GM19468 (cell line): ENCODE results near the gene KRT80.

ENCODE experiments used
- ATAC-seq: cut with Tn5 transposase; IDR thresholded peaks from one replicate; pipeline ENCODE4 v1.9.1; 2021; ENCODE audit warnings: mild to moderate bottlenecking, moderate library complexity, moderate number of reproducible peaks; ENCODE audit not compliant: unreplicated experiment; ENCODE audit errors: extremely low read depth

The KRT80 gene

DNA sequence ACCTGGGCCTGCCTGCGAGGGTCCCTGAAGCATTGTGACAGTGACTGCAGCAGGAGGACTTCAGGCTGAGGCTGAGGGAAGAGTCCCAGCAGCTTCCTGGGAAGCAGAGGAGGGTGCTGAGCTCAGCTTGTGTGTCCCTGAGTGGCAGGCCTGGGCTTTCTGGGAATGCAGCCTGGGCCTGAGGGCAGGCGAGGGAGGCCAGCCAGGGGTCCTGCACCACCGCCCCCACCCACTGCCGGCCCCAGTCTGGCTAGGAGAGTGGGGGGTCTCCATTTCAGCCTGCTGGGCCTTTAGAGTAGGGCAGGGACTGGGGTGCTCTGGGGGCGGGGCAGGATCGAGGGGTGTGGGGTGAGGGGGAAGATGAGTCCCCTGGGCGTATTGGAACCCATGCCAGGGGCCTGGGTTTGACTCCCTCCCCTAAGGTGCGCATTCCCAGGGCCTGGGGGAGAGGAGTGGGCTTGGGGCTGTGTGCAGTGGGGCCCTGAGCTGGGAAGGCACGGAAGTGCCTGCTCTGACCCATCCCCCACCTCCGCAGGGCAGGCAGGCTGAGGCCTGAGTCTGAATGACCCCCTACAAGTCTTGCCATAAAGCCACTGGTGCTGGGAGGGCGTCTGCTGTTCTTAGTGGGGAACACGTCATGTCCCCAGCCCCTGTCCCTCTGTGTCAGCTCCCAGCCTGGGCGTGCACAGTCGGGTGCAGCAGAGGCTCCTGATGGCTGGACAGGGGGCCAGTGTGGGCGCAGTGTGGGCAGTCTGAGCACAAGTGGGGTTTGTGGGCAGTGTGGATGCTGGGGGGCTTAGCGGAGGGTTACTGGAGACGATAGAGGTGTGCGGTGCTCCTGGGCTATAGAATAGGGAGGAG is 46.4 kb downstream of the KRT80 start:
- ATAC-seq, result no peak

DNA sequence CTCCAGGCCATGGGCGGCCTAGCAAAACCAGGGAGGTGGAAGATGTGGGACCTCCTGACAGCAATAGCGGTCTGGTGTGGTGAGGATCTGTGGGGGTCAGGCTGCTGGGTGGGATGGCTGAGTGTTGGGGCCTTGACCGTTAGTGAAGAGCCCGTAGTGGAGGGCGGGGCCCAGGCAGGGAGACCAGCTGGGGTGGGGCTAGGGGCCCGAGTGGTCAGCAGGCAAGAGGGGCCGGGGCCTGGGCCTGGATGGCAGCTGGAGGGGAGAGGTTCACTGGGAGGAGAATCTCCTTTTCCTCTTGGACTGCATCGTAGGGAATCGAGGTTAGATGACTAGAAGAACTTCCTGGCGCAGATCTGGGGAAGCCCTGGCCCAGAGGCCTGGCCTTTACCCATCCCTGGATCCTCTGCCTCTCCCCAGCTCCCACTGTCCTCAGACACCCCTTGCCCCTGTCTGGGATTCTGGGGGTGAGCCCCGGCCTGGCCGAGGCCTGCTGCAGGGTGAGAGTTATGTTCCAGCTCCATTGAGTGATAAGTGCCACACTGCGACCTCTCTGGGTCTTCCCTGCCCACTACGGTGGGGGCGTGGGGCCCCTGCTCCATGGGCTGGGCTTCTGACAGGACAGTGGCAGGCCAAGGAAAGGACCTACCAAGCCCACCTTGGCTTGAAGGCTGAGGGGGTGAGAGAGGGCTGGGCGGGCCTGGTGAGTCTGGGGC is 47.1 kb downstream of the KRT80 start:
- no peak for ATAC-seq

- ATAC-seq, result no peak
These were observed 49.4 kb downstream of the KRT80 start for GRCh38 chr12:52142431-52142830.

DNA sequence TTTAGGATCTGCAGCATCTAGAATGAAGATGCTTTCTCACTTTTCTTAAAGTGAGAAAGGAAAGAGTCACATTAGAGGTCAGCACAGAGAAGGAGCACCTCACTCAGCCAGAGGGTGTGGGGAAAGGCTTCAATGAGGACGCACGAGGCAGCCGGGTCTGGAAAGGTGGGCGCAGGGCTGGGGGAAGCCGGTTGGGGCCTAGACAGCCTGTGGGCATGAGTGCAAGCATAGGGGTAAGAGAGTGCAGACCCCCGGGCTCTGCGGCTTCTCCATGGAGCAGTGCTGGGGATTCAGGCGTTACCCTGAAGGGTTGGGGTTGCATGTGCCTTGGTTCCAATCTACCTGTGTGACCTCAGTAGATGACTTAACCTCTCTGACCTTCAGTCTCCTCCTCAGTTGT is 49.9 kb downstream of the KRT80 start:
- ATAC-seq, result no peak

- ATAC-seq, result no peak
These were observed 50.5 kb downstream of the KRT80 start for GRCh38 chr12:52141306-52141705.

- no peak for ATAC-seq
These were observed 52.2 kb downstream of the KRT80 start for GRCh38 chr12:52139579-52140062.

GRCh38 chr12:52139147-52139546 is 52.7 kb downstream of the KRT80 start:
- no peak for ATAC-seq

GRCh38 chr12:52137746-52138145 is 54.1 kb downstream of the KRT80 start:
- ATAC-seq, result no peak

- ATAC-seq, result no peak
These were observed 59.1 kb downstream of the KRT80 start for GRCh38 chr12:52132754-52133161.

DNA sequence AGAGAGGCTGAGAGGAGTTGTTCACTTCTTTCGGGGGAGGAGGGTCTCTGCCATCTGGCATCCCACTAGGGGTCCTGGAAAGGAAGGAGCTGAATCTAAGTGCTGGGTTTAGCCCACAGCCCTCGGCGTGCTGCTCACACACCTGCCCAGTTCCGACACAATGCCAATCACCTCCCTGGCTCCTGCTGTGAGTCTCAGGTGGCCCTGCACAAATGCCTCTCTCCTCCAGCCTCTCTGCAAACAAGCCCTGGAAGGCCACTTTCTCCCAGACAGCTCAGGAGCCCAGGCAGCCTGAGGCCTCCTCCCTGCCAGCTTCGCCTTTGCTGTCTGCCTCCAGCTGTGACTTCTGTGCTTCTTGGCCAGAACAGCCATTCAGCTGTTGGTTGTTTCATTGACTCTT is 61.1 kb downstream of the KRT80 start:
- ATAC-seq, result no peak

GRCh38 chr12:52127683-52128450 is 63.9 kb downstream of the KRT80 start:
- no peak for ATAC-seq

DNA sequence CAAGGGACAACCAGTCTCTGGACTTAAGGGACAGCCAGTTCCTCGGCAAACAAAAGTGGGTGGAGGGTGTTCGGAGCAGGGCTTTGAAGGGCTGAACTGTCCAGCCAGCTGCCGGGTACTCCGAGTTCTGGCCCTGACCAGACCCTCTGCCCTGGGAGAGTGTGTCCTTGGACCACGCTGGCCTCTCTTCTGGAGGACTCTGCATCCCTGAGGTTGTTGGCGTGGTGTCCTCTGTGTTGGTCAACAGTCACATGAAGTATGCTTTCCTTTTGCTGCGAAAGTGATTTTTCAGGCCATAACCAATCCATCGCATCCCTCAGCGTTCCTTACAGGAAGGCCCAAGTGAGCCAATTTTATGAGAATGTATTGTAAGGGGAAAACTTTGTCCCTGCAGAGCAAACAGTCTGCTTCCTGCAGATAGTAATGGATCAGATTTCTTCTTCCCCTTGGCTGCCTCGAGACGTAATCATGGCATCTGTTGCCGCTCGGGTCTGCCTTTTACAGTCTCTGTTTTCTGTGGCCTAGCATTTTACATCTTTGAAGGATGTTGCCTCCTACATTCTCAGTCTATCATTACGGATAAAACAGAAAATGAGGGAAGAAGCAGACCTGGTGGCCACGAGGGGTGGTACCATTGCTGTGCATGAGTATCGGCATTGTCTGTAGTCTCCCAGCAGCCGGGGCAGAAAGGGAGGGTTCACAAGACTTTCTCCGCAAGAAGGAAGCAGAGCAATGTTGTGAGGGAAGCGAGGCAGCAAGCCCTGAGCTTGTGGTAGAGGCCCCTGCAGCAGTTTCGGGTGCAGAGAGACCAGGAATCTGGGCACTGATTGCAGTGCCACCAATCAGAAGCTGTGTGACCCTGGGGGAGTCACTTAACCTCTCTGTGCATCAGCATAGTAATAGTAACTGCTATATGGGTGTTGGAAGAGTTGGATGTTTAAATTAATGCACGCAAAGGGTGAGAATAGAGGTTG is 64.9 kb downstream of the KRT80 start:
- ATAC-seq, result no peak

DNA sequence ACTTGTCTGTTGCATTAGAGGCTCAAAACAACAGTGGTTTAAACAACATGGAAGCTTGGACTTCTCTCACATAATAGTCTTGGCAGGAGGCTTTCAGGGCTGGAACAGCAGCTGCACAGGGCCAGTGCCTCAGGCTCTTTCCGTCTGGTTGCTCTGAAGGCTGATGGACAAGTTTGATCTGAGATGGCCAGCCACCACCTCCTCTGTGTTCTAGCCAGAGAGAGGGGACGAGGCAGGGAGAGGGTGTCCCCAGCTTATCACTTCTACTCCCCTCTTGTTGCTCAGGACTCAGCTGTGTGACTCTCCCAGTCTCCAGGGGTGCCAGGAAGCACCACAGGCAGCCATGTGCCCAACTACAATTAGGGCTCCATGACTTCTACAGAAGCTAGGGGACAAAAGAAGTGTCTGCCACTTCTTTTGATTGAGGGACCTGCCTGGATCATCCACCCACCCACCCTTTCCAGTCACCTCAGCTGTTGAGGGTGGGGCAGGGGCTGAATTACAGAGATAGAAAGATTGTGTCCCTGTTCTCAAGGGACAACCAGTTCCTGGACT is 65.7 kb downstream of the KRT80 start:
- no peak for ATAC-seq

DNA sequence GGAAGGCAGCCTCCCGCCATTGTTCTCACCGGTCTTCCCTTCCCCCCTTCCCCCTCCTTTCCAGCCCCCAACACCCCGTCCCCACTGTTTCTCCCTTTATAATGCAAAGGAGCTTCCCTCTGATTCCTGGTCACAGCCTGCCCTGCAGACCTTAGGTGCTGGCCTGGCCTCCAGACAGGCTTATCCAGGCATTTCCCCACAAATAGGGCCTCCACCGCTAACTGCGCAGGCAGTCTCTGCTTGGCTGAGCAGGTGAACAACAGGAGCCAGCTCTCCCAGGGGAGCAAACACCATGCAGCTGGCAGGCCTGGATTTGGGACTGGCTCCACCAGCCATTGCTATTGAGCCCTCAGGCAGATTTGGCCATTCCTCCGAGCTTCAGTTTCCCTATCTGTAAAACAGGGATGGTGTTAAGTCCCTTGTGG is 66.3 kb downstream of the KRT80 start:
- ATAC-seq, result no peak

- ATAC-seq, result no peak
These were observed 68.2 kb downstream of the KRT80 start for GRCh38 chr12:52123487-52124186.

GRCh38 chr12:52122904-52123303 is 68.9 kb downstream of the KRT80 start:
- no peak for ATAC-seq

GRCh38 chr12:52122540-52122871 is 69.3 kb downstream of the KRT80 start:
- ATAC-seq, result no peak

GRCh38 chr12:52121824-52122539 is 69.8 kb downstream of the KRT80 start:
- ATAC-seq, result no peak
